BE2C (cell line): Measurements from ENCODE around the gene UCK2.

Source experiments
- DNase-seq: peaks from one replicate; pipeline ENCODE4 v3.0.0-alpha.2; 2020
- H3K27me3 ChIP-seq: fragments of 250-450 bp; sonication (Bioruptor Pico); 2 replicates; pipeline ENCODE4 v1.5.1; 2020; ENCODE audit warnings: mild to moderate bottlenecking
- H3K36me3 ChIP-seq: fragments of 250-450 bp; sonication (Bioruptor Pico); 2 replicates; pipeline ENCODE4 v1.5.1; 2020; ENCODE audit warnings: mild to moderate bottlenecking
- H3K4me1 ChIP-seq: fragments of 250-450 bp; sonication (Bioruptor Pico); 2 replicates; pipeline ENCODE4 v1.5.1; 2020
- H3K4me3 ChIP-seq: 2 replicates; pipeline ENCODE4 v1.5.1; 2011; ENCODE audit warnings: low read depth, low read length
- H3K9me3 ChIP-seq: fragments of 250-450 bp; sonication (Bioruptor Pico); 2 replicates; pipeline ENCODE4 v1.5.1; 2020
- CTCF ChIP-seq: IDR thresholded peaks from 2 replicates; pipeline ENCODE4 v1.5.1; 2012; ENCODE audit warnings: mild to moderate bottlenecking, low read depth, low read length

Gene UCK2

DNA sequence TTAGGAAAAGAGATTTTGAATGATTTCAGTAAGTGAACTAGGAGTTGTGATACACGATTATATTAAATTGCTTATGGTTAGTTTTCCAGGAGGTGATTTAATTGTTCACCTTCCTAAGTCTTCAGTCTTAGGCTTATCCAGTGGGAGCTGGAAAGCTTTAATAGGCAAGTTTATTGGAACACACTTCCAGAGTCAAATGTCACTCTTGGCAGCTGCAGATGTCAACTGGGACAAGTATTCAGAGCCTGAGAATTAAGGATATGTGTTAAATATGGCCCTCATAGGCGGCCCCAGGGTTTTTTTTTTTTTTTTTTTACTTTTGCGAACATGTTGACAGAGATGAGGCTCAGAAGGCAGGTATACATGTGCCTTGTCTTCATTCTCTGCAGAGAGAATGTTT, 29.2 kb downstream of the UCK2 start:
- H3K27me3 ChIP-seq = no peaks in the 10 kb centered on the region
- H3K36me3 ChIP-seq = no peaks in the 10 kb centered on the region; the same call in 1 of the 2 replicates
- TF ChIP-seq CTCF = no peak
- H3K9me3 ChIP-seq = no peaks in the 10 kb centered on the region
- no peak for DNase-seq
- no peak overlapping the region for H3K4me3 ChIP-seq
- H3K4me1 ChIP-seq = peaks cover 46% of the 10 kb centered on the region

- Histone ChIP-seq H3K9me3 (no peaks in the 10 kb centered on the region), H3K4me3 (no peak overlapping the region), H3K36me3 (peaks cover 3% of the 10 kb centered on the region), H3K27me3 (no peaks in the 10 kb centered on the region), H3K4me1 (peaks cover 46% of the 10 kb centered on the region)
- DNase-seq = peak; percentile 77
- no peak for TF ChIP-seq CTCF
These were observed 29.8 kb downstream of the UCK2 start for GRCh38 chr1:165857046-165857801.

DNA sequence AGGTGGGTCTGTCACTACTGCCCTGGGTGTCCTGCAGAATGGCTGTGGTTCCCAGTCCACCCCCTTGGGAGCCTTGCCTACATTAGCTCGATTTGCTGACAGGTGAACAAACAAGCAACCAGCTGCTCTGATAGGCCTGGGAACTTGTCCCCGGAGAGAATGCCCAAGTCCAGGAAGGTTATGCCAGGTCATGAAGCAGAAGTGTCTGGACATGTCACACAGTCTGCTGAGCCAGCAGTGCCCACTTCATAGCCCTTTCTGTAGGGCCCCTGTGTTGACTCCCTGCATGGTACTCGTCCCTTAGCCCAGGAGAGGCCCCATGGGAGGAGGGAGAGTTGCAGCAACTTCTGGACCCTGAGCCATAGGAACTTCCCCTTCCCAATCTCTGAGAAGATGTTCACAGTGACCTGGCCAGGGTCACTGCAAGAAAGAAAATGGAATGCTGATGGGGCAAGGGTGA, 31.0 kb downstream of the UCK2 start:
- Histone ChIP-seq H3K4me3 (no peak overlapping the region), H3K36me3 (peaks cover 5% of the 10 kb centered on the region), H3K9me3 (no peaks in the 10 kb centered on the region), H3K27me3 (no peaks in the 10 kb centered on the region), H3K4me1 (peaks cover 43% of the 10 kb centered on the region)
- TF ChIP-seq CTCF = no peak
- peak; percentile 44 for DNase-seq

GRCh38 chr1:165858967-165859845, 31.8 kb downstream of the UCK2 start:
- TF ChIP-seq CTCF = no peak
- DNase-seq = no peak
- H3K9me3 ChIP-seq = no peaks in the 10 kb centered on the region
- no peak overlapping the region for H3K4me3 ChIP-seq
- peaks cover 36% of the 10 kb centered on the region for H3K4me1 ChIP-seq
- no peaks in the 10 kb centered on the region for H3K27me3 ChIP-seq
- peaks cover 5% of the 10 kb centered on the region for H3K36me3 ChIP-seq

GRCh38 chr1:165860065-165860464, 32.7 kb downstream of the UCK2 start:
- Histone ChIP-seq H3K9me3 (no peaks in the 10 kb centered on the region), H3K4me3 (no peak overlapping the region), H3K4me1 (peaks cover 30% of the 10 kb centered on the region), H3K36me3 (peaks cover 9% of the 10 kb centered on the region), H3K27me3 (no peaks in the 10 kb centered on the region)
- DNase-seq = no peak
- no peak for TF ChIP-seq CTCF
